ENCODE results near the gene ECI2. TPM values are rescaled to one million over a fixed set of nuclear protein-coding genes. Genes with fewer than 3 reads are reported as not detected.

Gene ECI2
- total and polyA plus RNA-seq, 10 of the 15 experiments (the other 5 are each of a cell fraction or from before 2014, with no cell fraction given), result 38.7 to 129 (median 60.1) TPM

GRCh38 chr6:4103929-4104328 is 31.4 kb downstream of the ECI2 start (continued):
- TF ChIP-seq E4F1 (IDR thresholded peaks at IDR 0.05; ENCODE audit: borderline replicate concordance, partially characterized antibody) (no peak), MTA2 (IDR thresholded peaks at IDR 0.05; ENCODE audit: low read depth) (no peak), TARDBP (IDR thresholded peaks at IDR 0.05; ENCODE audit: borderline replicate concordance) (no peak), HCFC1 (IDR thresholded peaks at IDR 0.05; ENCODE audit: low read length) (no peak), TBL1XR1 (IDR thresholded peaks at IDR 0.05; ENCODE audit: low read depth, low read length) (no peak), WRNIP1 (IDR thresholded peaks at IDR 0.05; ENCODE audit: borderline replicate concordance, low read depth, low read length) (no peak), SUZ12 (IDR thresholded peaks at IDR 0.05; ENCODE audit: unreplicated experiment) (no peak), RAD51 (IDR thresholded peaks at IDR 0.05) (no peak), SMAD5 (IDR thresholded peaks at IDR 0.05; ENCODE audit: low read depth) (no peak)

GRCh38 chr6:4102687-4103244 is 32.6 kb downstream of the ECI2 start:
- Histone ChIP-seq H3K4me3 (no peak overlapping the region), H3K4me1 (ENCODE audit: control insufficient read depth, insufficient read depth, low read length) (no peaks in the 10 kb centered on the region), H4K20me1 (ENCODE audit: control insufficient read depth, insufficient read depth) (no peaks in the 10 kb centered on the region), H3K4me2 (ENCODE audit: control insufficient read depth, insufficient read depth) (no peak overlapping the region), H3K27ac (ENCODE audit: control insufficient read depth, insufficient read depth) (no peak overlapping the region), H3K79me2 (ENCODE audit: control insufficient read depth, insufficient read depth, low read length) (no peaks in the 10 kb centered on the region), H3K27me3 (replicated peaks in 1 of 2; ENCODE audit: control insufficient read depth in 2 of 2, insufficient read depth in 2 of 2, low read length in 1 of 2) (no peaks in the 10 kb centered on the region; a peak in 1 of 4 replicates), H3K9ac (ENCODE audit: control insufficient read depth, insufficient read depth, low read length) (no peak overlapping the region), H3K9me3 (replicated peaks; ENCODE audit: control insufficient read depth, insufficient read depth, low read length) (no peaks in the 10 kb centered on the region), H2AFZ (ENCODE audit: control insufficient read depth, low read depth, low read length) (no peak overlapping the region), H3K36me3 (ENCODE audit: control insufficient read depth in 2 of 2, insufficient read depth in 2 of 2, low read length in 1 of 2) (no peaks in the 10 kb centered on the region)
- BruUV-seq (replicated peaks), result no TSS peak
- ChIA-PET SMC1A (ENCODE audit: uncharacterized antibody, unreplicated experiment) (interaction anchor here (1.3 to 1.6 kb wide), 2 partner anchors 10 to 53 kb away, joined by 3 to 4 read pairs; no protein-coding TSS in a partner anchor), POLR2A (interaction anchor here (1.1 kb wide), 1 partner anchor 12 kb away, joined by 3 read pairs; no protein-coding TSS in a partner anchor), RAD21 (ENCODE audit: unreplicated experiment) (no interaction called here), CTCF (interaction anchor here (0.8 kb wide), 1 partner anchor 111 kb away, joined by 3 read pairs; no protein-coding TSS in a partner anchor)
- in situ Hi-C loops (cut with MboI), result no loop called here
- DNase-seq (ENCODE audit: low read depth, low spot score) (no peak), ATAC-seq (no peak), FAIRE-seq (no peak)
- intact Hi-C loops (cut with micrococcal nuclease; ENCODE audit: unreplicated experiment), result no loop called here
- WGBS (ENCODE audit: insufficient coverage, insufficient replicate concordance, low lambda C conversion rate, missing lambda C conversion rate), result 24% methylated on average over 6 of the region's 6 CpGs
- TF ChIP-seq JUND (IDR thresholded peaks at IDR 0.05; ENCODE audit: low read depth, low read length) (no peak), TCF7 (IDR thresholded peaks at IDR 0.05; ENCODE audit: borderline replicate concordance) (no peak), ZZZ3 (IDR thresholded peaks at IDR 0.05; ENCODE audit: control insufficient read depth, insufficient read length, low read depth) (no peak), MTA2 (IDR thresholded peaks at IDR 0.05; ENCODE audit: low read depth) (no peak), PAX8 (IDR thresholded peaks at IDR 0.05) (no peak), E2F8 (IDR thresholded peaks at IDR 0.05; ENCODE audit: low read depth, partially characterized antibody) (no peak), SMAD5 (IDR thresholded peaks at IDR 0.05; ENCODE audit: low read depth) (no peak), ZNF24 (IDR thresholded peaks at IDR 0.05) (no peak), SREBF2 (IDR thresholded peaks at IDR 0.05; ENCODE audit: low read length) (no peak), IRF3 (IDR thresholded peaks at IDR 0.05) (no peak)
